Astrocyte of the cerebellum (primary cell): ENCODE data around the gene UGT1A3.

Experiments used
- DNase-seq: peaks from one replicate; pipeline ENCODE4 v3.0.0-alpha.2; 2011; ENCODE audit warnings: low read depth
- H3K4me3 ChIP-seq: 2 replicates; pipeline ENCODE4 v1.5.1; 2011; ENCODE audit warnings: mild to moderate bottlenecking, low read depth, low read length, moderate library complexity
- CTCF ChIP-seq: IDR thresholded peaks from 2 replicates; pipeline ENCODE4 v1.5.1; 2012; ENCODE audit warnings: low read length, low read depth, moderate library complexity, mild to moderate bottlenecking; ENCODE audit errors: missing control alignments
- in situ Hi-C: cut with HindIII; loops from 2 replicates; pipeline ENCODE4 v1.10.0; 2017; ENCODE audit warnings: low sequenced_read_pairs

Gene UGT1A3

GRCh38 chr2:233768076-233768475, 39.2 kb downstream of the UGT1A3 start:
- in situ Hi-C loops: no loop called here
- H3K4me3 ChIP-seq: no peak overlapping the region
- no peak for DNase-seq
- TF ChIP-seq CTCF: no peak

- no peak for TF ChIP-seq CTCF
- H3K4me3 ChIP-seq: no peak overlapping the region
- in situ Hi-C loops: no loop called here
- no peak for DNase-seq
Measured at GRCh38 chr2:233769260-233769659, 40.4 kb downstream of the UGT1A3 start.

GRCh38 chr2:233772153-233772552, 43.3 kb downstream of the UGT1A3 start:
- TF ChIP-seq CTCF: no peak
- in situ Hi-C loops: no loop called here
- DNase-seq: no peak
- no peak overlapping the region for H3K4me3 ChIP-seq

GRCh38 chr2:233772583-233772982, 43.7 kb downstream of the UGT1A3 start:
- no peak for DNase-seq
- TF ChIP-seq CTCF: no peak
- no peak overlapping the region for H3K4me3 ChIP-seq
- in situ Hi-C loops: no loop called here

- TF ChIP-seq CTCF: no peak
Measured at GRCh38 chr2:233773854-233774253, 45.0 kb downstream of the UGT1A3 start.

GRCh38 chr2:233775414-233775813, 46.6 kb downstream of the UGT1A3 start:
- no peak for TF ChIP-seq CTCF
- no peak for DNase-seq
- in situ Hi-C loops: no loop called here

More at GRCh38 chr2:233773854-233774253, 45.0 kb downstream of the UGT1A3 start:
- in situ Hi-C loops: no loop called here
- H3K4me3 ChIP-seq: no peak overlapping the region
- no peak for DNase-seq

GRCh38 chr2:233778030-233778429, 49.2 kb downstream of the UGT1A3 start, which contains the start of gene MROH2A:
TSS of gene MROH2A (plus strand) at chr2:233778330. CDS start at chr2:233779359, 1,029 bp downstream.
- DNase-seq: no peak
- in situ Hi-C loops: no loop called here
- no peak for TF ChIP-seq CTCF
- no peak within 1 kb of the TSS for H3K4me3 ChIP-seq

More at GRCh38 chr2:233775414-233775813, 46.6 kb downstream of the UGT1A3 start:
- no peak overlapping the region for H3K4me3 ChIP-seq
